ENCODE measurements around the gene NLN.

NLN gene

DNA sequence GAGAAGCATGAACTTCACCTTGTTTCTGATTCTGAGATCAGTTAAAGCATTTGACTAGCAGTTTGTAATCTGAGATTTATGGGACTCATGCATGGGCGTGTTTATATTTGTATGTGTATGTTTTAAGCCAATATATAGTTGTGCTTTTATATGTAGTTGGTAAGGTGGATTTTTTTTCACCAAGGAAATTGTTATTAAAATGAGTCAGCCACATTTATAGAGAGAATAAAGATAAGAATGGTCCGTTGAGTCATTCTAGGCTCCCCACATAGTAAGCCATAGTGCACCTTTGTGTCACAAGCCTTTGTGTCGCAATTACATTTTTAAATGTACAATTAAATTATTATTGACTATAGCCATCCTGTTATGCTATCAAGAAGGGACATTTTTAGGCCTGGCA lies 89.0 kb downstream of the NLN start:
- DNase-seq: no peak

DNA sequence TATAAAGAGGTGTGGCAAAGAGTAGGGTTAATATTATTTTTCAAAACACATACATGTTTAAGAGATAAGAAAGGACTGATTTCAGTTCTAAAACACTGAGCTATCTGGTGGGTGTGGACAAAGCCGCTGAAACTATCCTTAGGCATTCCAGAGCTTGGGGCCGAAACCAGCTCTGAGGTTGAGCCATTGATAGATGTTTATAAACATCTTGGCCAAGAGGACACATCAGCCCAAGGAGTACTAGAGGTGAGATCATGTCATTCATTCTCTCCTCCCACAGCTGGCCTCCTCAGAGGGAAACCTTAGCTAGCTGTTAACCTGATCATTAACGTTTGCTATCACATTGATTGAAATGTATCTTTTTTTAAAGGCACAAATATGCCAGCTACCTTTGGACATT lies 89.9 kb downstream of the NLN start:
- DNase-seq: no peak

DNA sequence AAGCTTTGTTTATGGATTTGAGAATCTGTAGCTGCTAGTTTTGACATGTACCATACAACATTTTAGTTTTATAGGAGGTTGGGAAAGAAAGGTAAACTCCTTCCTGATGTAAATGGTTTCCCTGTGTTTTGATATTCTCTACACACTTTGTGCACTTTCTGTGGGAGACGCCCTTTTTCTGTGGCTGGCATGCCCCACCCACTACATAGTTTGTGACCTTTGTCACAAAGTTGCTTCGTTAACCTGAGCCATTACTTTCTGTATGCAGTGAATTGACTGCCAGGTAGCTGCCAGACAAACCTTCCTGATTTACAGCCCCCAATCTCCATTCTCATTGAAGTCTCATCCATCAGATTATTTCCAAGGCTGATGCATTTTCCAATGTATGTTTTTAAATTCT lies 90.6 kb downstream of the NLN start:
- DNase-seq: no peak

DNA sequence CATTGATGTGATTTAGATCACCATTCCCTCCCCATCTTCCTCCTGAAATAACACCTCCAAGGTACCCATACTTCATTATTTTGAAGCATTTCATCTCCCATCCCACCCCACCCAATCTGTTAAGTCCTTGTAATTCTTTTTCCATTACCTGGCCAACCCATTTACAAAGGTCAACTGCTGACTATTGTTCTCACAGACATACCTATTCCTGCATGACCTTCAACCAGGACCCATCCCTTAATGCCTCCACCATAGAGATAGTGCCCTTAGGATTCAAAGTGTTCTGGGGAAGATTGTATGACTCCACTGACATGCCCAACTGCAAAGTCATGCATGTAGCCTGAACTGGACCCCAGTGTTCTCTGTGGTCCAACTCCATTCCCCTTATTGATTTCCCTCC lies 91.2 kb downstream of the NLN start:
- no peak for DNase-seq

DNA sequence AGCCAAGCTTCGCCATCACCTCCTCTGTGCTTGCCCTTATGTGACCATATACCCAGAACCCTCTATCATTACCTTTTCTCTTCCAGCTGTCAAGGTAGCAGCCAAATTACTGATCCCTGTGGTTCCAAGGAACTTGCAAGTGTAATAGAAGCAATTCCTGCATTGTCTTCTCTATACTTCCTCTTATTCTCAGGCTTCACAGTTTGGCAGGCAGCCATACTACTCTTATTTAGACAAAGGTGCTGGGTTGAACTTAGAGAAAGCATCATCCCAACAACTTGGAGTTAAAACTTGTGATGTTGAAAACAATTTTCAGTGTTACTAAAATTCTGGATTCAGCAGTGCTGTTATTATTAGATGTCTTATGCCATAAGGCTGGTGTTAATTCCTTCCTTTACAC lies 93.2 kb downstream of the NLN start:
- DNase-seq: no peak

DNA sequence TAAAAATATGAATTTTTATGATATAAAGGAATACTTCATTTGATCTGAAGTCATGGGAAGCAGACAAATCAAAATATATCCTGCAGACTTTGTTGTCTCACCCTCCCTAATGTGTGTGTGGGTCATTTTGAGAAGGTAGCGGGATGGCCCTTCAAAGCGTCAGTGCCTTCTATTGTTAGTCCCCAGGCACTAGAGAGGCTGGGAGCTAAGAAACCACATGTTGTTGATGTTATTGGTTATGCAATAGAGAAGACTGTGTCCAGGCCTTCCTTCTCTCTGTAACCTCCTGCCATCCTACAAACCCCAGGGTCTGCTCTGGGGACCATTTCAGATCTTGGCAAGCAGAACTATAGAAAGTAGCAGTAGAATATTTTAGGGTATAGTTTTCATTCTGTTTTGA lies 94.7 kb downstream of the NLN start:
- no peak for DNase-seq

DNA sequence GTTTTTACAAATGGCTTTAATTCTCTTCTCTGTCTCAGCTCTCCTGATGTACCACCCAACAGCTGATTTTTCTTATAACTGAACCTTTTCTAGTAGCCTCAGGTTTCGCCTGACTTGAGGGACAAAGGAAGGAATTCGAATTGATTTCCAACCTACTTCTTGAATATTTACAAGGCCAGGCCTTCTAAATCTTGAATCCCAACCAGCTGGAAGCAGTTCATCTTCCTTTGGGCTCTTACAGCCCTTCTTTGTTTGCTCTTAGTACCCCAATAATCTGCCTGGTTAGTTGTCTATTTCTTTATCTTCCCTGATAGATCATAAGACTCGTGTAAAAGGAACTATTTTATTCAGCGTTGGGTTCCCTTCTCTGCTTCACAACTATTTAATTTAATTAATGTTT lies 95.9 kb downstream of the NLN start:
- DNase-seq: no peak

DNA sequence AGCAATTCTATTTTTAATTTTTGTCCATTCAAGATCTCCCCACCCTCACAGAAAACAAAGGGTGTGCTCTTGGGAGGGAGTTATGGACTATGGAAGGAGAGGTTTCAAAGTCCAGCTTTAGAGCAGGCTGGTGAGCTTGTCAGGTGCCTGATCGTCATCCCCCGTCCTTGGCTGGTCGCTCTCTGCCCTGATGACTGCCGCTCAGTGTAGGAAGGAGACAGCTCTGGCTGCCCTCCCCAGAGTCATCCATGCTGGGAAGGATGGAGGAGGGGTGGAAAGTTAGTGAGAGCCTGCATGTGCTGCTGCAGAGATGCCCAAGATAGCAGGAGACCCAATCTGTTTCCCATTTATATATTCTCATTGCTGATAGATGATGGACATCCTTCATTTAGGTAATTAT lies 96.6 kb downstream of the NLN start:
- DNase-seq: no peak

DNA sequence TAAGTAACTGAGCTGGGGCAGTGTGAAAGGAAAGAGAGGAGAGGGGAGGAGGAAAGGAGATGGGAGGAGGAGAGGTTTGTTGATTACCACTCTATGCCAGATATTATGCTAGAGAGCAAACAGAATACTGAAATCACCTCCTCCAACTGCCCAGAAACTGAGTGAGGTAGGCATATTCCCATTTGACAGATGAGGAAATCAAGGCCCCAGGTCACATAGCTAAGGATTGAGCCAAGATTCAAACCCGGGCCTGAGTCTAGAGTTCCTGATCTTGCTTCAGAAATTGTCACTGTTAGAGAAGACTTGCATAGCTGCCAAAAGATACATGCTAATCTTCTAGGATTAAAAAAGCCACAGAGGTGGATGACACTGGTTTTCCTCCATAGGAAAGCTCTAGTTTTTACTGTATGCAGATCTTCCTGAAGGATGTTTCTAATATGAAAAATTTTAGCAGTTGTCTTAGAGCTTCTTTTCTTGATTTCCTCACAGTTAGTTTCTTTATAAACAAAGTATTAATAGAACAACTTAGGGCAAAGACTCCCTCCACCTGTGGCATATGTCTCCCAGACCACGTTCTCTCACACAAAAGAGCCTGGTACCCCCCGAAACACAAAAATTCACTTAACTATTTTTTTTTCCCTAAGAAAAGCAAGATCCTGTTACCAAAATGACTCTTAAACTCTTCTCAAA lies 97.4 kb downstream of the NLN start:
- no peak for DNase-seq

DNA sequence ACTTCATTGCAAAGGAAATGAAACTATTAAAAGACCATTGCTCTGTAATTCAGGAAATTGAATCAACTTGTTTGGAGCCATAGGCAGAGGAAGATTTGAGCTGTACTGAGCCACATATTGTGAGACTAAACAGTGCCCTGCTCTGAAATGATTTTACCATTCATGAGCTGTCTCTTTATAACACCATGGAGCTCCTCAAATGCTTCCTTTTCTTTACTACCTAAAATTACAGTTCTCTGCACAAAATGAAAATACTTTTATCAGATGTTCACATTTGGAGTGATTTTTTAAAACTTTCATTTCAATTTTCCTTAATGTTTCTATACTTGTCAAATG lies 97.9 kb downstream of the NLN start:
- no peak for DNase-seq

DNA sequence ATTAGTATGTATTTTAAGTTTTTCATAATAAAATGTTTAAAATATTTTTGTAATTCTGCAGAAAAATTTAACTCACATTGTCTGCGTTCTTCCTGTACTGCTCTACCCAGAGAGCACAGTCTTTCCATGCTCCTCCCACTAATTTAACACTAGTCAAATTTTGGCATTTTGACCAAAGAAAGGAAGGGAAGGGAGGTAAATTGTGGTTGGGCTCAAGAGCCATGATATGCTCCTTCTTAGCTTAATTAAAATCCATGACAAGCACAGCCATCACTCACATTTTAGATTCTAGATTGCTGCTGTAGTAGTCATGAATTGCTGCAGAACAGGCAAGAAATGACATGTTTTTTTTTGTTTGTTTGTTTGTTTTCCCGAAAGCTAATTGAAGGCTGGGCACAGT lies 98.4 kb downstream of the NLN start:
- no peak for DNase-seq

DNA sequence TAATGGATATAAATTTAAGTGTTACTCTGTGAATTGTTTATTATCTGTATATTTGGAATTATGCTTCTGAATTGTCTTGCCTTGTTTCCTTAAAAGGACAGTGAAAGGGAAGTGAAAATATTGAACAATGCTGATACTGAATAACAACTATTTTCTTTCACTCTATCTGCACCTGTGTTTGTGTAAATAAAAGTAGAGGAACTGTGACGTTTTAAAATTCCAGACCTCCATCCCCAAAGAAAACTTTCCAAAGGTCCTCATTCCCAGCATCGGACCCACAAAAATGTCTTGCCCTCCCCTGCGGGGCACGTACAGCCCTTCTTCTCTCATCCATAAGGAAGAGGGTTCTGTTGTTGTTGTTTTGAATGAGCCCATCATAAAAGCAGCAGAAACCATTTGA lies 100.0 kb downstream of the NLN start:
- DNase-seq: no peak

DNA sequence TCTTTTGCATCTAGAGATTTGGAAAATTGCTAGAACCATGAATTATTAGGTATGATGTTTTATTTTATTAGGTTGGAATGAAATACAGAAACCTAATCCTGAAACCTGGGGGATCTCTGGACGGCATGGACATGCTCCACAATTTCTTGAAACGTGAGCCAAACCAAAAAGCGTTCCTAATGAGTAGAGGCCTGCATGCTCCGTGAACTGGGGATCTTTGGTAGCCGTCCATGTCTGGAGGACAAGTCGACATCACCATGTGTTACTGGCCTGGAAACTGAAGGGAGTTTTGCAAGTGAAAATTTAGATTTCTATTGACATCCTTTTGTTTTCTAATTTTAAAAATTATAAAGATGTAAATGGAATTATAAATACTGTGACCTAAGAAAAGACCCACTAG lies 100.7 kb downstream of the NLN start:
- no peak for DNase-seq

DNA sequence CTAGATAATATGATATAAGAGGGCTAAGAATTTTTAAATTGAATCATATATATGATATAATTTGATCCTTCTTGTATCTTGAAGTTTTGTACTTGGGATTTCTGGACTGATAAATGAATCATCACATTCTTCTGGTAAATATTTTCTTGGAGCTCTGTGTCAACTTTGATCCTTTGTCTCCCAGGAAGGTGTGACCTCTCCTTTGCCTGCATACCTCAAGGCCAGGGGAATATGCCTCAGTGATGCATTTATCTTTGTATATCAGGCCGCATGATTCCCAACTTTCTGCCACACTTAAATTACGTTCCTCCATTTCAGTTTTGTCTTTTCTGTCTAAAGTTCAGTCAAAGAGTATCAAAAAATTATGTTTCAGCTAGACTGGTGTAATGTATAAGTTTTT lies 101.2 kb downstream of the NLN start:
- DNase-seq: no peak

DNA sequence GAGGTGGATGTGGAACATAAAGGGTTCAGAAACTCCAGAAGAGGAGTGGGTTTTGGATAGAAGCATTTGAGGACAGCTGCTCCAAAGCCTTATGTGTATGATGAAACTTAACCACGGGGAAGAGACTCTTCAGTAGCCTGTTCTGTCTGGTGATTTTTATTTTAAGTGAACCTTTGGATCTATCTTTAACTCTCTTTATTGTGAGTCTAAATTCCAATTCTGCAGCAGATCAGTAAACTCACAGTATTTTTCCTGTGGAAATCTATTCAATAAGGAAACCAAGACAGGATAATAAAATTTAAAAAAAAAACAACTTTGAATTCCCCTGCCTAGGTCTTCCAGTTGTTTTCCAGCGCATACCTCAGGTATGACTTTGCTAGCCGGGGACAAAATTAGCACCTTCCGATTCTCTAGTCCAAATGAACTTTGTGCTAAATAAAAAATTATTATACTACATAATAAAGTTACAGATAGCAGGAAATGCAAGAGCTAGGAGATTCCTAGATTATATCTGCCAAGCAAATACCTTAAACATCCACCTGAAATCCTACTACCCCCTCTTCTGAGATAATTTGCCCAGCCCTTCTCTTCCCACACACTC lies 101.9 kb downstream of the NLN start:
- DNase-seq: no peak

DNA sequence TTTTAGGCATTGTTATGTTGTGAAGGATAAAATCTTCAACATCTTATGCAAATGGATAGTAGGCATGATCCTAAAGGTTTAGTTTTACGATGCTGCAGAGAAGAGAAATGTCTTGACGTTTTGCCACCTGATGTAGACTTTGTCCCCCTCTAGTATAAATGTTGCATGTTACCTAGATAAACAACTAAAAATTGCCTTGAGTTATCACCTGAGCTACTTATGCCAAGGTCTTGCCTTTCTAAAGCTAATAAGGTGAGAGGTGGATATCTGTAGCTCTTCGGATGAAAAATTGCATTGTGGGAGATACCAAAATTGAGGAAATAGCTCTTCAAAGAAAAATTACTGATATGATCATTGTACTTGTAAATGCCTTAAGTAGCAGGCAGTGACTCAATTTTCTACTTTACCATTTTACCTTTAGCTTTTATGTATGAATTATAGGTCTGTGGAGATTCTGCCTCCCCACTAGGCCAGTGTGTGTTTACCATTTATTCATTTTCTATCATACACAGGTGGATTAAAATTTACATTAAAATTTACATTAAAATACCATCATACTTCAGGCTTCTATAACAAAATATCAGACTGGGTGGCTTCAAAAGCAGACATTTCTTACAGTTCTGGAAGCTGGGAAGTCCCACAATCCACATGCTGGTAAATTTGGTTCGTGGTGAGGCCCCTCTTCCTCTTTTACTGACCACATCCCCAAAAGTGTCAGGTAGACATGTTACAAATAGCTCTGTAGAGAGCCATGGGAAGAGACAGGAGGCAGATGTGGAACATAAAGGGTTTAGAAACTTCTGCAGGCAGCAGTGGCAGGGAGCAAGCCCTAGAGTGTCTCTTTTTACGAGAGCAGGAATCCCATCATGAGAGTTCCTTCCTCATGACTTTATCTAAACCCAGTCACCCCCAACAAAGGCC lies 103.7 kb downstream of the NLN start:
- no peak for DNase-seq

DNA sequence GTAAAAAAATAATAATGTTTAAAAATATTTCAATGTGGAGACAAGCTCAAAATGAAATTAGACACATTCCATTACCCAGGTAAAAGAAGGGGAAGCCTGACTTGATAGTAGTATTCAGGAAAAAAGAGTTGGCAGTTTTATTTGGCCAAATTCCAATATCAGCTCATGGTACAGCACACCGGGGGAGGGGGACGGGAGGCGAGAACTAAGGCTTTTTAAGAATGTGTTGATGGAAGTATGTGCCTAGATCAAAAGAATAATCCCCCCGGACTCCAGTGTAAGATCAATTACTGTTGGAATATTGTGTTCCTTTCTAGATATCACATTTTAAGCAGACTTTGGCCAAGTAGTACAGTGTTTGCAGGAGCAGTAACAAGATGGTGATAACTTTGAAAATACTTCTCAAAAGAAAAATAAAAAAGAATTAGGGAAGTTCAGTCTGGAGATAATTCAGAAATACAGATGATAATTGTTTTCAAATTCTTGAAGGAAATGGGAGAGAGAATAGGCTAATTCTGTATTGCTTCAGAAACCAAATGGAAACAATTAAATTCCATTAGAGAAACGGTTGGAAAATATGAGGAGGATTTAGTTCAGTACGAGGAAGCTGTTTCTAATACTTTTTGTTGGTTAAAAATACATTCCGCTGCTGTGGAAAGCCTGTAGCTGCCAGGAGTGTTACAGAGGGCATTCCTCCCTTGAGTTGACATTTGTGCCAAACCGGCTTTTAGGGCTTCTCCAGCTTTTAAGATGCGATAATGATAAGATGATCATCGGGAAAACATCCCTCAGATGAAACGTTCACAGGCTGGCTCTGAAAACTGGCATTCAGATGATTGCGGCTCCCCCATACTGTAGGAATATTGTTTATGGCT lies 106.3 kb downstream of the NLN start:
- no peak for DNase-seq

DNA sequence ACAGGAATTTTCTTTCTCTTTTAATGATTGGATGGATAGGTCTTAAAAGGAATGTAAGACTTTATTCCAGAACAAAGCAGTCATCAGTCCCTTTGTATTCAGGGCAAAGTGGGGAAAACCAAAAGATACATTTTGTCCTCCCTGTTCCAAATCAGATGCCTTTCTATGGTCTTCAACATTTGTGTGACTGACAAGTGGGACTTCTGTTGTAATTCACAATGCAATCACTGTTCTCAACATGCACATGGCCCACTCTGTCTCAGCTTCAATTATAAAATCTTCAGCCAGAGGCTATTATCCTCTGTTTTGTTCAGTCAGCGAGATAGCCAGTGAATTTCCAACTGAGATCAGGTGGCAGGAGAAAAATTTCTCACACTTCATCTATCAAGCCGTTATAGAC lies 108.9 kb downstream of the NLN start:
- DNase-seq: no peak

DNA sequence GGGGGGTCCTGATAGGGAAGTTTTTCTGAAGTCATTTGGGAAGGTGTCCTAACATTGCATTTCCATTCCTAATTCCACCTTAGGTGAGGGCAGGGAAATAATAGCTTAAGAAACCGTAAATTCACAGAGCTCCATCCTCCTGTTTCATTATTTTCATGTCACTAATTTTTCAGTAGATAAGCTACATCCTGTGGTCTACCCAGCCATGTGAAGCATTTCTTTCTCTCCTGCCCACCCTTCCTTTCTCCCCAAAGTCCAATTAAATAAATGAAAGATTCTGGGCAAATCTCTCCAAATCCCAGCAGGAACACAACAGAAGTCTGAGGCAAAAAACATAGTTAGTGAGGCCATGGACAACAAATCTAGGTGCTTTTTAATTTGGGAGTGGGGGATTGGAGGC lies 109.3 kb downstream of the NLN start:
- no peak for DNase-seq

DNA sequence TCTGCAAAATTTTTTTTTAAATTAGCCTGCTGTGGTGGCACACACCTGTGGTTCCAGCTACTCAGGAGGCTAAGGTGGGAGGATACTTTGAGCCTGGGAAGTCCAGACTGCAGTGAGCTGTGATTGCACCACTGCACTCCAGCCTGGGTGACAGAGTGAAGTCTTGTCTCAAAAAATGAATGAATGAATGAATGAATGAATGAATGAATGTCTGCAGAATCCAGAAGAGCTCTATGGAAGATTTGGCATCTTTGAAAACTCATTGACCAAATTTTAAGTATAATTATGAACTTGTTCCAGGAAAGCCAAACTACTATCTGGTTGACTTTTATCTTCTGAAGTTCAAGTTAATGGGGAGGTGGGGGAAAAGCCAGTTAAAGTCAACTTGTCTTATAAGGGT lies 110.1 kb downstream of the NLN start:
- no peak for DNase-seq

DNA sequence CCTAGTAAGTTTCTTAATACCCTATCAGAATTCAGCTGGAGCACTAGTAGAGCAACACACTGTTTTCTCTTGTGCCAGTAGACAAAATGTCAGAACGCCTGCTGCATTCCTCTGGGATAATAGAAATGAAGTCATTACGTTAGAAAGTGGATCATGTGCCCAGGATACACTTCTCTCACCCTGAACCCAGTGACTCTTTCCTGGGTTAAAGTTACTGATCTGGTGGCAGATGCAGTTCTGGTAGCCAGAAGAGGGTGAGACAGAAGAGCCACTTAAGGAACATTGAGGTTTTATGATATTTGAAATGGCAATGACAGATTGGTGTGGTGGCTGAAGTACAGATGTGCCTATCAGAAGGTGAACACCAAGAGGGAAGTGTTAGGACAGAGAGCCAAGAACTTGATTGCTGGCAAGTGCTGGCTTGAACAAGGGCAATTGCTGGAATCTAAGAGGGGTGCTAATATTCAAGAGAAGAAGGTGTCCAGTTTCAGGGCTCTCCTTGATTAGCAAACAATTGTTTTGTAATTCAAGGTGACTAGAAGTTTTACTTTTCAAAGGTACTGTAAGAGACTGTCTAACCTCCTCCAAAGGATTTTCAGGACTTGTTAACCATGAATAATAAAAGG lies 110.7 kb downstream of the NLN start:
- DNase-seq: no peak

DNA sequence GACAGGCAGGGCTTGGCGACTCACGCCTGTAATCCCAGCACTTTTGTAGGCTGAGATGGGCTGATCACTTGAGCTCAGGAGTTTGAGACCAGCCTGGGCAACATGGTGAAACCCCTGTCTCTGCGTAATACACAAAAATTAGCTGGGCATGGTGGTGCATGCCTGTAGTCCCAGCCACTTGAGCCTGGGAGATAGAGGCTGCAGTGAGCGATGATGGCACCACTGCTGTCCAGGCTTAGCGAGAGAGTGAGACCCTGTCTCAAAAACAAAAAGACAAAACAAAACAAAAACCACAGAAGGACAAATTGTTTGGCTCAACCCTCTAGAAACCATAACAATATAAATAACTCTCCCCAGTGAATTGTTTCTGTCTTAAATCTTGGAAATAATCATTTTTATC lies 111.8 kb downstream of the NLN start:
- DNase-seq: no peak

DNA sequence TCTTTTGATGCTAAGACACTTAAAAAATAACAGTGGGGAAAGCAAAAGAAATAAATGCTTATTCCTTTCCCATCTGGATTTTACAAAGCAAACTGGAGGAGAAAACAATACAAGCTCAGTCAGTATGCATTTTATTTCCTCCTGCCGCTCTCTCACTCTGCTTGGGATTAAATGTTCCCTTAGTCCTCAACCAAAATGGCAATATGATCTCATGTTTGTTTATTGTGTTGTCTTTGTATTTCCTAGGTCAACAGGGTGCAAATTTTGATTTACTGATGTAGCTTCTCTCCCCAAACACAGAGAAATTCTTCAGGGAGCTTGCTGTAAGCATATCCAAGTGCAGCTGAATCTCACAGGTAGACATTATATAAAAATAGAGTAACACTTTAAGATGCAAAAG lies 112.3 kb downstream of the NLN start:
- no peak for DNase-seq
